NT2/D1 (cell line): ENCODE results near the gene EFHB.

ENCODE experiments used
- YY1 ChIP-seq: IDR thresholded peaks from 2 replicates; pipeline ENCODE4 v1.6.1; 2011; ENCODE audit not compliant: insufficient read length, insufficient read depth
- ZNF274 ChIP-seq: IDR thresholded peaks from 2 replicates; pipeline ENCODE4 v1.6.1; 2011; ENCODE audit warnings: mild to moderate bottlenecking, low read depth, low read length

DNA sequence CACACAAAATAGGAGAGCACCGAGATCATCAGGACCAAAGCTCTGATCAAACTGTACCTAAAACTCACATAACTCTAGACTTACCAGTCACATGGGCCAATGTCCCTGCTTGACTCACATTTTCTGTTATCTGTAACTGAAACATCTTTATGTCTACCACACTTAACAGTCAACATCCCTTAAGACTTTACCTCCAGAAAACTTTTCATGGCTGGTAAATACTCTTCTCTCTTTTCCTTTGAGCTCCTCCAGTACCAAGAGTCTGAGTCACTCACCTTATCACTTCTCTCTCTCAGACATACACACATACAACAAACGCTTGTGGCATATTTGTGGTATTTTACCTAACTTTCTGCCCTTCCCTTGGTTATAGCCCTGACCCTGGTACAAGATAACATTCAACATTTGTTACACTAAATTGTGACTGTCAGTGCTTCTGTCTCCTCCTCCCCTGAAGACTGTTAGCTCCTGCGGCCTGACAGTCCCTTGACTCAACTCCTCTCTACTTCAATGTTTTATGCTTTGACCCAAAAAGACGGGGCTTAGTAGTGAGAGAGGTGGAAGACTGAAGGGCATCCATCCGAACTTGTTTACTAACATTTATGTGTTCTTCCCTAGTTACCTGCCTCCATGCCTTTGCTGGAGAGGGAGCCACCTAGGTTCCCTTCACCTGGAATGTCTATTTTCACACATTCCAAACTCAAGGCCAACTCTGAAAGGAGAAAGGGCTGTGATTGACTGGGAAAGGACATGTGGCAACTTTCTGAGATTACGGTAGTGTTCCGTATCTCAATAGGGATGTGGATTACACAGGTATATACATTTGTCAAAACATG lies 3.7 kb upstream of the EFHB start:
- no peak for TF ChIP-seq ZNF274
- TF ChIP-seq YY1 = no peak
